Stomach (tissue), 4 donors: ENCODE data around the gene GRB10.

Source experiments
- POLR2A ChIP-seq, 4 donors: fragments of 450-650 bp; IDR thresholded peaks; one replicate each; pipeline ENCODE4 v1.6.1; 2016; ENCODE audit warnings: antibody characterized with exemption in 4 of 4, control low read depth in 2 of 4, mild to moderate bottlenecking in 1 of 4, moderate library complexity in 1 of 4
- POLR2AphosphoS5 ChIP-seq, 3 donors: sonication (generic); formaldehyde crosslinking; IDR thresholded peaks; one replicate each; pipeline ENCODE4 v1.6.1; 2016; ENCODE audit warnings: antibody characterized with exemption in 3 of 3
- TF ChIP-seq, protein P1 (sequence below), 7 experiments: fragments of 450-650 bp in 4 of 7; fragments of 200-600 bp in 3 of 7; sonication (generic) in 3 of 7; IDR thresholded peaks; one replicate each; pipeline ENCODE4 v1.5.1; 2016 to 2019; ENCODE audit warnings: antibody characterized with exemption in 7 of 7, control low read depth in 2 of 7, mild to moderate bottlenecking in 1 of 7

DNA sequence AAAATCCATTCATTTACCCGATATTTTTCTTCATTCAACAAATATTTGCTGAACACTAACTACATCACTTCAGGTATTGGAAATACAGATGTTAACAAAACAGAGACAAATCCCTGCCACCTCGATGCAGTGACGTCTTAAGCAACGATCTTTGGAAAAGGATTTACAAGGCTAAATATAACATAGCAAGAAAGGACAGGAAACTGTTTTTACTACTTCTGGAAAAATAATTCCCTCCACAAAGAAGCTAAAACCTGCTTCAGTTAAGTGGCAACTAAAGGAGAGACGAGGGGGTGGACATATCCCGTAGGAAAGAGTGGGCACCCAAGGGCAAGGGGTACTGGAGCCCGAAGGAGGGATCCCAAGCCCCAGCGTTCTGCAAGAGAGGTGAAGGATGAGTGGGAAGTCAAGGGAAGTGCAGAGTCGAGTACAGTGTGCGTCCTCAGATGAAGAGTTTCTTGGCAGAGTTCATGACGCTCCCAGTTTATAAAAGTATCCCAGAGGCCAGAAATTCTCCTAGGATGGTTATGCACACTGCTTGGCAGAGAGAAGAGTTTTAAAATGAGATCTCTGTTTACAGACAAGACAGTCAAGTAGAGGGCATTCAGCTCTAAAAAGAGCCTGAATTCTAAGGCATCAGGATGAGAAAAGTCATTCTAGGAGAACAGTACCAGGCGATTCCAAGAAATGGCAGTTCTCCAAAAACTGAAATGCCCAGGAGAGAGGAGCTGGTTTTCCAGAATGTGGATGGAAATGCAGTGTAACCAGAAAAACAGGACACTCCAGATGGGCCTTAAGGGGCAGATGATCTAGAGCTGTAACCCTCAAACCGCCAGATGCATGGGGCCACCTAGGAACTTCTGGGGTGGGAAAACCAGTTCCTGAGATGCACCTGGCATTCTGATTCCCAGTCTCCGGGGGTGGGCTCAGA is 97.3 kb downstream of the GRB10 start:
- TF ChIP-seq, protein P1, sequence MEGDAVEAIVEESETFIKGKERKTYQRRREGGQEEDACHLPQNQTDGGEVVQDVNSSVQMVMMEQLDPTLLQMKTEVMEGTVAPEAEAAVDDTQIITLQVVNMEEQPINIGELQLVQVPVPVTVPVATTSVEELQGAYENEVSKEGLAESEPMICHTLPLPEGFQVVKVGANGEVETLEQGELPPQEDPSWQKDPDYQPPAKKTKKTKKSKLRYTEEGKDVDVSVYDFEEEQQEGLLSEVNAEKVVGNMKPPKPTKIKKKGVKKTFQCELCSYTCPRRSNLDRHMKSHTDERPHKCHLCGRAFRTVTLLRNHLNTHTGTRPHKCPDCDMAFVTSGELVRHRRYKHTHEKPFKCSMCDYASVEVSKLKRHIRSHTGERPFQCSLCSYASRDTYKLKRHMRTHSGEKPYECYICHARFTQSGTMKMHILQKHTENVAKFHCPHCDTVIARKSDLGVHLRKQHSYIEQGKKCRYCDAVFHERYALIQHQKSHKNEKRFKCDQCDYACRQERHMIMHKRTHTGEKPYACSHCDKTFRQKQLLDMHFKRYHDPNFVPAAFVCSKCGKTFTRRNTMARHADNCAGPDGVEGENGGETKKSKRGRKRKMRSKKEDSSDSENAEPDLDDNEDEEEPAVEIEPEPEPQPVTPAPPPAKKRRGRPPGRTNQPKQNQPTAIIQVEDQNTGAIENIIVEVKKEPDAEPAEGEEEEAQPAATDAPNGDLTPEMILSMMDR (IDR thresholded peaks at IDR 0.05): no peak
- TF ChIP-seq POLR2A (IDR thresholded peaks at IDR 0.05) (no peak), POLR2AphosphoS5 (IDR thresholded peaks at IDR 0.05) (no peak)
